ENCODE measurements around the gene LTBP4.

LTBP4 gene

DNA sequence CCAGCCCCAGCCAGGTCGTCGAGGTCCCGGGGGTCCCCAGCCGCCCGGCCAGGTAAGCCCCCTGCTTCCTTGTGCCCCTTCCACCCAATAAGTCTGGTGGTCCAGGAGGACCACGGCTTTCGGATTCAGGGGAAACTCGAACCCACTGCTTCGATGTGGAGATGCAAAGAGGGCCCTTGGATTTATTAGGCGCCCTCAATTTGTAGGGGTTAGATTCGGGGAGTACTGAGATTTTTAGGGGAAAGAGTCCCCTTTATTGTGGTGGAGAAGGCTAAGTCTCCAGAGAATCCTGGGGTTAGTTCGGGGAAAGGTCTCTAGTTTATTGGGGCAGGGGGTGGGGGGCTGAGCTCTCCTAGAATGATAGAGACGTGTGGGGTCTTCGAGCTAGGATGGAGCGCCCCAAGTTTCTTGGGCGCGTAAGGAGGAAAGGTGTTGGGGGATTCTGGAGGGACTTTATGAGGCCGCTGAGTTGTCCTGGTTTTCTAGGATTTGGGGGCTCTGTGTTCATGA, 3.8 kb upstream of the LTBP4 start:
- no peak for DNase-seq

DNA sequence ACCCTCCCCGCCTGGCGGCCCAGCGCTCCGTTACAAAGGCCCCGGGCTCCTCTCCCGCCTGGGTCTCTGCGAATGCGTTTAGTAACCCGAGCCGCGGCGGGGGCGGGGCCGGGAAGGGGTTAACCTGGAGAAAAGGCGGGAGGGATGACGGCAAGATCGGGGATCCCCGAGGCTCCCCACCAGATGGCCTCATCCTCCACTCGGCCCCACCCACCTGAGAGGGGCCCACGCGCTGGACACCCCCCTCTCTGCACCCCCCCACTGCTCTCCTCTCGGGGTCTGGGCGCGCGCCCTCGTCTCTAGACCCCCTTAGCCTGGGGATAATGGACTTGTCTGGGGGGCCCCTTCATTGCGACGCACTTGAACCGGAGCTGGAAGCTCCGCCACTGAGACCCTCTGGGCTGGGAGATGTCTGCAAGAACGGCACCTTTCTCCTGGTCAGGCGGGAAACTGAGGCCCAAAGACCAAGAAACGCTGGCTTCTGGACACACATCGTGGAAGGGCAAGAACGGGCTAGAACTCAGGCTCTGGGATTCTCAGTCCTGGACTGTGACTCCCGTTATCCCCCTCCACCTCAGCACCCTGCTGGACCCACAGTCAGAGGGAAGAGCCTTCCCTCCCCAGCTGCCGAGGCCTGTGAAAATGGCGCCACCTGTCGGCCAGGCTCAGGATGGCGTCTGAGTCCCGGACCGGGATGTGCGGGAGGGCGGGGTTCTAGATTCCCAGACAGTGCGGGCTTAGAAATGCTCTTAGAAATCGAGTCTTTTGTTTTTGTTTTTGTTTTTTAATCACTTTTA, 2.9 kb upstream of the LTBP4 start:
- peak; percentile 56 to 85 (median 74) for DNase-seq

DNA sequence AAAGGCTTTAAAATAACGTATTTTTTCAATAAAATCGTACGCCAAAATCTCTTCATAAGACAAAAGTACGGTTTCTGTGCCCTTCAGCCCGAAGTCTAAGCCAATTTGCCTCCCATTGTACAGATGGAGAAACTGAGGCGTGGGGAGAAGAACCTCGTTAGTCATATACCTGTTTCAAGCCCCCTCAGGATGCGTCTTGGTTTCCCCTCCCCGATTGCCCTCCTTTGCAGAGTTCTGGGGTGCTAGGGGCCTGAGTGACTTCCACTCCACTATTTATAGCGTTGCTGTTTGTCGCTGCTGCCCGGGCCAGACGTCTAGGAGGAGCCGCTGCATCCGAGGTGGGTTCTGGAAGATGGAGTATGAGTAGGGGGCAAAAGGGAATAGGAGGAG, 2.3 kb upstream of the LTBP4 start:
- DNase-seq: no peak

DNA sequence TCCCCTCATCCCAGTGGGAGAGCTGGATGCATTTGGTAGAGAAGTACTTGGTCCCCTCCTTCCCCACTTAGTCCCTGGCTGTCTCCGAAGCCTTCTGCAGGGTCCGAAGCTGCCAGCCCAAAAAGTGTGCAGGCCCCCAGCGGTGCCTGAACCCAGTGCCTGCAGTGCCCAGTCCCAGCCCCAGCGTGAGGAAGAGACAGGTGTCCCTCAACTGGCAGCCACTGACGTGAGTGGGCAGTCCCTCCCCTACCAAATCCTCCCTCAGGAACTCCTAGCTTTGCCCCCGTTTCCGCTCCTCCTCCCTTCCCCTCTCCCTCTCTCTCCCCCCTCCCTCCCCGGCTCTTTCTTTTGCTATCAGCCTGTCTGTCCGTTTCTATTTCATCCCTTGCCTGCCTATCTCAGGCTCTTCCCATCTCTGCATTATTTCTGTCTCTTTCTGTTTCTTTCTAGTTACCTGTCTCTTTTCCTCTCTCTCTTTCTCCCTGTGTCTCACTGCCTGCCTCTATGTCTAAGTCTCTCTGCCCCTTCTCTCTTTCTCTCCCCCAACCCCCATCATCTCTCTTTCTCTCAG, 1.8 kb upstream of the LTBP4 start:
- DNase-seq: peak in 2 of 6 experiments; percentile 20 to 45

DNA sequence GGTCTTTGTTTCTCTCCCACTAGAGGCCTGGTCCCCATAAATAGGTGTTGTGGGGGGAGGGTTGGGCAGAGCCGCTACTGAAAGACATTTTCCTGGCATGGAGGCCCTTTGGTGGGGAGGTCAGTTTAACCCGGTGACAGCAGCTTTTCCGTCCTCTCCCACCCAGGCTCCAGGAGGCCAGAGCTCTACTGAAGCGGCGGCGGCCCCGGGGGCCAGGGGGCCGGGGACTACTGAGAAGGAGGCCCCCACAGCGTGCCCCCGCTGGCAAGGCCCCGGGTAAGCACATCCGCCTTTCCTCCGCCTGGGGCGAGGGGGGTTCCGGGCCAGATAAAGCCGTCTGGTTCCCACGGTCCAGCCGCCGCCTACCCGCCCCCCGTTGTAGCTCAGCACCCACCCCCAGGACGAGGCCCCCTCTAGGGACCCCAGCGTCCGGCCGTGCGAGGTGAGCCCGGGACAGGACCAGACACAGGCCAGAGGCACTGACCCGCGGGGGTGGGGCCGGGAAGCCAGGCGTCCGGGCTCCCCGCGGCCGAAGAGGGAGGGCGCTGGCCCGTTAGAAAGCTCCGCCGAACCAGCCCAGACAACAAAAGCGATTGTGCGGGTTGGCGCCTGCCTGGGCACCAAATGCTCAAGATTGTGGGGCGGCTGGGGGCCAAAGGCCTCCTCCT, 1.1 kb upstream of the LTBP4 start:
- peak in 1 of 6 experiments; percentile 45 for DNase-seq

DNA sequence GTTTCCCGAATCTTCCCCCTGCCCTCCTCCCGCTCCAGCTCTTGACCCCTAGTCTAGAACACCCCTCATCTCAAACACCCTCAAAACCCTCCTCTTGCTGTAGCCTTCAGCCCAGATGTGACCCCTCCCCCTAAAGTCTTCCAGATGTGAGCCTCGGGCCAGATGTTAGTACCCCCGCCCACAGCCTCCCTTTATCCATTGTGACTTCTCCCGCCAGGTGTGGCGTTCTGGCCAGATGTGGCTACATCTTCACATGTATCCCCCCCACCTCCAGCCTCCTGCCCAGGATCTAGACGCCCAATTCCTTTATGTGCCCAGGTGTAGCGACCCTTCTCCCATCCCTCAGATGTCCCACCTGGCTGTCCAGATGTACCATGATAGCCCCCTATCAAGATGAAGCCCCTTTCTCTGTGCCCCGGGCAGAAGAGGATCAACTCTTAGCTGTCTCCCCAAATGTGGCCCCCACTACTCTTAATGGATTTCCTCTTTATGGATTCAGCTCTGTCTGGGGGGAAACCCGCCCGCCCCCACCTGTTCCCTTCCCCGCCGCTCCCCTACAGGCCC, 517 bp upstream of the LTBP4 start:
- no peak for DNase-seq

DNA sequence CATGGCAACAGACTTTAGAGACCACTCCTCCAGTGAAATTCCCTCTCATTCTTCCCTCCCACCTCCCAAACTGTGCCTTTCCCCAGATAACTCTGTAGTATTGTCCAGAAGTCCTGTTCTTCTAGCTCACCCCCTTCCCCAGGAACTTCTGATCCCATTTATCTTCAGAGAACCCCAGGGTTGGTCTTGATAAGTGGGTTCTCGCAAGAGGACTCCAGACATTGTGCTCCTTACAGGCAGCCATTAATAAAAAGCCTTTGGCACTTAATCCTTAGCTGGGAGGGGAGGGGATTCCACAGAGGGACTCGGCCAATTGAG, 1.9 kb downstream of the LTBP4 start:
- no peak for DNase-seq

DNA sequence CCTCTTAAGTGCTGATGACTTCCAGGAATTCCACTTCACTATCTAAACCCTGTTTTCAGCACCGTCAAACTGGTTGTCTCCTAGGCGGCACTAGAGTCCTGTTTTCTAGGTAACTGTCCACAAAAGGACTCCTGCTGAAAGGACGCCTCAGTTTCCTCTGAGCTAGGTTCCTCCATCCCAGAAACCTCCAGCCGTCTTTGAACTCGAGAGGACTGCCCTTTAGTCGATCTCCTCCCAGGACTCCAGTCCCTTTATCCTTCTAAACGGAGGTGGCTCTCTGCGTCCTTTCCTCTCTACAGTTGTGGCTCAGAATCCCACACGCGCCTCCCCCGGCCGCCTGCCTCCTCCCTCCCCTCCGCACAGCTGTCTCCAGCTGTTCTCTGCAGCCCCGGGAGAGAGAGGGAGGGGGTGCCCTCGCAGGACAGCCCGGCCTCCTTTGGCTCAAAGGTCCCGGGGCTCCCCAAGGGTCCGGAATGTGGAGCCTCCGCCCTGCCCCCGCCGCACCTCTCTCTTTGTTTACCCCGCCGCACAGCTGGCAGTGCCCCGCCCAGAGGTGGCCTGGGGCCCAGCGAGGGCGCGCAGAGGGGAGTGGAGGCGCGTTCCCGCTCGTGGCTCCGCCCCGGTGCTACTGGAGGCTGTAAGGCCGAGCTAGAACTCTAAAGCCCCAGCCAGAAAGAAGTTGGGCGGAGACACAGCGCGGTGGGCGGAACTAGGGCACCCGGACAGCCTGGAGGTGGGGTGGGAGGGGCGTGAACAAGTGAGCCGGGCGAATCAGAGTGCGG, 2.4 kb downstream of the LTBP4 start:
- peak; percentile 87 to 96 (median 90) for DNase-seq

DNA sequence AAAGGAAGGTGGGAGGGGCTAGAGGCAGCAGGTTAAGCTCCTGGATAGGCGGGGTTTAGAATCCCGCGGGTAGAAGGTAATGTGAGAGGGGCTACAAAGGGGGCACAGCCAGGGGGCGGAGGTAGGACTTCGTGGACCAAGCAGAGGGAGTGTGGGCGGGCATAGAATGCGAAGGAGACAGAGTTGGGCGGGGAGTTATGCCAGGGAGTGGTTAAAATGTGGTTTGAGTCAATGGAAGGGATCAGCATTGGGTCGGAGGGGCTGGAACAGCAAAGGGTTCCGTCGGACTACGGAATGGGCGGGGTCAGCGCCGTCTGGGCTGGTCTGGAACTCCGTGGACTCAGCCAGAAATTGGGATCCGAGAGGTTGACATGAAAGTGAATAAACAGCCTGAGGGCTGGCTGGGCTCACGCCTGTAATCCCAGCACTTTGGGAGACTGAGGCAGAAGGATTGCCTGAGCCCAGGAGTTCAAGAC, 3.0 kb downstream of the LTBP4 start:
- DNase-seq: no peak

DNA sequence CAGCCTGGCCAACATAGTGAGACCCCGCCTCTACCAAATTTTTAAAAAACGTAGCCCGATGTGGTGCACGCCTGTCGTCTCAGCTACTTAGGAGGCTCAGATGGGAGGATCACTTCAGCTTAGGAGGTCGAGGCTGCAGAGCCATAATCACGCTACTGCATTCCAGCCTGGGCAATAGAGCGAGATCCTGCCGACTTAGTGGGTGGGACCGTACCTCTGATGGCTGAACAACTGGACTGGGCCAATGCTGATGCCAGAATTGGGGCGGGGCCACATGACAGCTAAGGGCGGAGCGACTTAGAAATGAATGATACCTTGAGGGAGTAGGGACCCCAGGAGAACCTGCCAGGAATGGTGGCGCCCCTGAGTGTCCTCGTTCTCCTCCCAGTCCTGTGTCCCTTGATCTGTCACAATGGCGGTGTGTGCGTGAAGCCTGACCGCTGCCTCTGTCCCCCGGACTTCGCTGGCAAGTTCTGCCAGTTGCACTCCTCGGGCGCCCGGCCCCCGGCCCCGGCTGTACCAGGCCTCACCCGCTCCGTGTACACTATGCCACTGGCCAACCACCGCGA, 3.6 kb downstream of the LTBP4 start:
- peak in 2 of 6 experiments; percentile 19 to 31 for DNase-seq

DNA sequence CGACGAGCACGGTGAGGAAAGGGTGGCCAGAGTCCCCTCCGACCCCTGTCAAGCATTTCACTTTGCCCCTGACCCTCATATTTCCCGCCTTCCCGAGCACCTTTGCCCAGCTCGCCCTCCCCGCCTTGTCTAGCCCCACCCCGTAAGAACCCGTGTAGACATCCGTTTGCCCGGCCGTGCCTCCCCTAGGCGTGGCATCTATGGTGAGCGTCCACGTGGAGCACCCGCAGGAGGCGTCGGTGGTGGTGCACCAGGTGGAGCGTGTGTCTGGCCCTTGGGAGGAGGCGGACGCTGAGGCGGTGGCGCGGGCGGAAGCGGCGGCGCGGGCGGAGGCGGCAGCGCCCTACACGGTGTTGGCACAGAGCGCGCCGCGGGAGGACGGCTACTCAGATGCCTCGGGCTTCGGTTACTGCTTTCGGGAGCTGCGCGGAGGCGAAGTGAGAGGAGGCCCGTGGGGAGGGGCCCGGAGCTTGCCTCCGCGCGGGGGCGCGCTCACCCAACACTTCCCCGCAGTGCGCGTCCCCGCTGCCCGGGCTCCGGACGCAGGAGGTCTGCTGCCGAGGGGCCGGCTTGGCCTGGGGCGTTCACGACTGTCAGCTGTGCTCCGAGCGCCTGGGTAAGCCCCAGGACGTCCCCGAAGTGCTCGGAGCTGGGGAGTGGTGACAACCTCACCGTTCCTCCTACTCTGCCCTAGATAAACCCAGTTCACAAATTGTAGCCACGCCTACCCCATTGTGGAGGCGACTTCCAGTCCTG, 4.2 kb downstream of the LTBP4 start:
- DNase-seq: peak; percentile 67 to 80 (median 71)

DNA sequence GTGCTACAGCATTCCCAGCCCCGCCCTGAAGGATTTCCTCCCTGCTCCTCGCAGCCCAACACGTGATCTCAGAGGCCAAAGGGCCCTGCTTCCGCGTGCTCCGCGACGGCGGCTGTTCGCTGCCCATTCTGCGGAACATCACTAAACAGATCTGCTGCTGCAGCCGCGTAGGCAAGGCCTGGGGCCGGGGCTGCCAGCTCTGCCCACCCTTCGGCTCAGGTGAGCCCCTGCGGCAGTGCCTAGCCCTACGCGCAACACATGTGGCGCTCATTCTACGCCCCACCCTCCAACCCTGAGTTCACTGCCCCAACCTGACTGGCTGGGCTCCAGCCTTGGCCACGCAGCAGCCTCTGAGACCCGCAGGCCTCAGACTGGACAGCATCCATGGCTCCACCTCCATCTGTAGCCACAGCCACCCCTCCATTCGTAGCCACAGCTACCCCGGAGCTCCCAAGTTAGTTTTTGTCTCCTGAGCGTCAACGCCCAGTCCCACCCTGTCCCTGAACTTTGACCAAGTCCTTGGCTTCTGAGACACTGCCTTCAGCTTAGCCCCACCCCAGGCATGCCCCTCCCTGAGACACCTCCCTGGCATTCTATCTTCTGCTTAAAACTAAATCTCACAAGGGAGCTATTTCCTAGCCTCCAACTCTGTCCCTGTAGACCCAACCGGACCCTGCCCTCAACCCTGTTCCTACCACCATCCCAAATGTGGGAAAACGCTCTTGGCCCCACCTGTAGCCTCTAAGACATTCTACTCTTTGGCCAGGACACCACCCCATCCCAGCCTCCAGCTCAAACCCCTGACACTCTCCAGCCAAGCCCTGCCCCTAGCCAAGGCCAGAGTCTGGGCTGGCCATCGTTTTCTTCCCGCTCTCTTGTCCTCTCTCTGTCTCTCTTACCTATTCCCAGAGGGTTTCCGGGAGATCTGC, 6.4 kb downstream of the LTBP4 start:
- no peak for DNase-seq

DNA sequence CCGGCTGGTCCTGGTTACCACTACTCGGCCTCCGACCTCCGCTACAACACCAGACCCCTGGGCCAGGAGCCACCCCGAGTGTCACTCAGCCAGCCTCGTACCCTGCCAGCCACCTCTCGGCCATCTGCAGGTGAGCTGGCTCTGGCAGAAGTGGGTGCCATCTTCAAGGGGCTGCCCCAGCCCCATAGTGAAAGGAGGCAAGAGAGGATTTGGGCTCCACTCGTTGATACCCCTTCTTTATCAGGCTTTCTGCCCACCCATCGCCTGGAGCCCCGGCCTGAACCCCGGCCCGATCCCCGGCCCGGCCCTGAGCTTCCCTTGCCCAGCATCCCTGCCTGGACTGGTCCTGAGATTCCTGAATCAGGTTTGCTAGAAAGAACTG, 7.1 kb downstream of the LTBP4 start:
- DNase-seq: no peak

DNA sequence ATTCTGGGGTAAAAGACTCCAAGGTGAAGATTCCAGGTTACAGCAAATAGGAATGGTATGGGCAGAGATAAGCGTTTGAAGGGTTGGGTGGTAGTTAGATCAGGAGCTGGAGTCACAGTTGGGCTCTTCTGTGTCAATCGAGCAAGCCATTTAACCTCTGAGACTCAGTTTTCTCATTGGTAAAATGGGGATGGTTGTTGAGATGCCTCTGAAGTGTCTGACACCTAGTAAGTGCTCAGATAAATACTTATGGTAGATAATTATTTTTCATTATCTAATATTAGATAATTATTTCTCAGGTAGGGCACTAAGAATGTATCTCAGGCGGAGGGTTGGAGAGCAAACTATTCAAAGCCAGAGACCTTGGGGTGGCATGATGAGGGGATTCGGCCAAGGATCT, 7.8 kb downstream of the LTBP4 start:
- DNase-seq: no peak

DNA sequence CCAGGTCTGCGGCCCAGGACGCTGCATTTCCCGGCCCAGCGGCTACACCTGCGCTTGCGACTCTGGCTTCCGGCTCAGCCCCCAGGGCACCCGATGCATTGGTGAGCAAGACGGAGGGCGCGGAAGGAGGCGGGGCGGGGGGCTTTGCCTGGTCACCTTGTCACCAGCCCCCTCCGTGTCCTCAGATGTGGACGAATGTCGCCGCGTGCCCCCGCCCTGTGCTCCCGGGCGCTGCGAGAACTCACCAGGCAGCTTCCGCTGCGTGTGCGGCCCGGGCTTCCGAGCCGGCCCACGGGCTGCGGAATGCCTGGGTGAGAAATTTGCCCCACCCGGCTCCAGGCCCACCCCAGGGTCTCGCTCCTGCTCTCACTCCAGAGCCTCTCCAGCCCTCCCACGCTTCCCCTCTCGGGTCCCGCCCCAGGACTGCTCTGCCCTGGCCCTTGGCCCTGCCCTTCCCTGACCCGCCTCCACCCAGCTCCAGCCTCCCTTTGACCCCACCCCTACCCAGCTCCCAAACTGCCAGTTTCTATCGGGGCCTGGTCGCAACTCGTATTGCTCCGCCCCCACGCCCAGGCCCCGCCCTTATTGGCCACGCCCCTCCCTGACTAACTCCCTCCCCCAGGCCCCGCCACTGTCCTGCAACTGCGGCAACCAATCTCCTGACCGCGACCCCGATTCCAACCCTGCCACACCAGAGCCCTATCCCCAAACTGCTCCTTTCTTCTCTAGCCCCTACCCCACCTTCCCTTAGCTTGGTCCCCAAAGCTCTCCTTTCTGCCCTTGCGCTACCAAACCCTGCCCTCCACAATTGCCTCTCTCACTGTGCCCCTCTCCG, 8.6 kb downstream of the LTBP4 start:
- DNase-seq: peak; percentile 69 to 84 (median 79)

DNA sequence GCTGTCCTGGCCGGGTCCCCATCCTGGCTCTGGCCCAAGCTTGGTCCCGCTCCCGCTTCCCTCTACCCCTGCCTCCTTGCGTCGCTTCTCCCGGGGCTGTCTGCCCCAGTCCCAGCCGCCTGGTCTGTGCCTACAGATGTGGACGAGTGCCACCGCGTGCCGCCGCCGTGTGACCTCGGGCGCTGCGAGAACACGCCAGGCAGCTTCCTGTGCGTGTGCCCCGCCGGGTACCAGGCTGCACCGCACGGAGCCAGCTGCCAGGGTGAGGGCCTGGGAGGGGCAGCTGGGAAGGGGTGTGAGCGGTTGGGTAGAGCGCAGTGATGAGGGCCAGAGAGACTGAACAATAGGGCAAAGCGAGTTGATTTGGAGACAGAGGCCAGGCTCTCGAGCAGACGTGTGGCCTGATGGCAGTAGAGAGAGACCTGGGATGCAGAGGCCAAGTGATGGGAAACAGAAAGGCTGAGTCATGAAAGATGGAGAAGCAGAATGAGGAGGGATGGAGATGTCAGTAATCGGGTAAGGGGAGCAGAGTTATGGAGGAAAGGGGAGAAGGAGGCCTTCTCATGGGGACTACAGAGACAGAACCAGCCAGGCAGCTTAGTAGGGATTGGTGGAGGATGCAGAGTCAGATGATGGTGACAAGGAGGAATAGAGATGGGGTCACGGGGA, 9.4 kb downstream of the LTBP4 start:
- peak; percentile 57 to 84 (median 74) for DNase-seq

DNA sequence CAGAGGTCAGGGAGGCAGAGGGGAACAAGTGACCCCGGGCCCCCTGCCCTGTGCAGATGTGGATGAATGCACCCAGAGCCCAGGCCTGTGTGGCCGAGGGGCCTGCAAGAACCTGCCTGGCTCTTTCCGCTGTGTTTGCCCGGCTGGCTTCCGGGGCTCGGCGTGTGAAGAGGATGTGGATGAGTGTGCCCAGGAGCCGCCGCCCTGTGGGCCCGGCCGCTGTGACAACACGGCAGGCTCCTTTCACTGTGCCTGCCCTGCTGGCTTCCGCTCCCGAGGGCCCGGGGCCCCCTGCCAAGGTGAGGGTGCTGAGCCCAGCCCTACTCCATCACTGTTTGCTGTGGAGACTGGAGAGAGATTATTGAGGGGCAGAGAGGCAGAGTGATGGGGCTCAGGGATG, 9.9 kb downstream of the LTBP4 start:
- peak in 1 of 6 experiments; percentile 26 for DNase-seq

DNA sequence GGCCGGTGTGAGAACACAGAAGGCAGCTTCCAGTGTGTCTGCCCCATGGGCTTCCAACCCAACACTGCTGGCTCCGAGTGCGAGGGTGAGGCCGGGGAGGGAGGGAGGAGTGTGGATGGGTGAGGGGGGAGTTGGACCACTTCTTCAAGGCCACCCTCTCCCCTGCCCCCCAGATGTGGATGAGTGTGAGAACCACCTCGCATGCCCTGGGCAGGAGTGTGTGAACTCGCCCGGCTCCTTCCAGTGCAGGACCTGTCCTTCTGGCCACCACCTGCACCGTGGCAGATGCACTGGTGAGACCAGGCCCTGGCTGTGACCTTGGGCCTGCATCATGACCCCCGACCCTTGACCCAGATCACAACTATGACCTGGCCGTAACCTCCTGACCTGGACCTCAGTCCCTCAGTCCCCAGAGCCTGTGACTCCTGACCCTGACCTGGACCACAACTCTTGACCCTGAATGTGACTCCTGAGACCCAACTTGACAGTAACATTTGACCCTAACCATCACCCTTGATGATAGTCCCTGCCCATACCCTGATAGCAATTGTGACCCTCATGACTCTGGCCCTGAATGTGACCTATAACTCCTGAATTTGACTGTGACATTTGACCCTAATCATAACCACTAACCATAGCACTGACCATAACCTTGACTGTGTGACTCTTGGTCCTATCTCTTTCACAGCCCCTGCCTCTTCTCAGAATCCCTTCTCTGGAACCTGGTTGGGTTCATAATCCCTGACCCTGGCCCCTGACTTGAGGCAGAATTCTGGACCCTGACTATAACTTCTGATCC, 10.9 kb downstream of the LTBP4 start:
- no peak for DNase-seq
